Effector memory CD8-positive, alpha-beta T cell (primary cell): ENCODE results near the gene MCTS1.

ENCODE experiments used
- ATAC-seq: fragments of 150-1000 bp; cut with Tn5 transposase; replicated peaks from 2 replicates; pipeline ENCODE4 v1.10.0; 2021; ENCODE audit warnings: mild to moderate bottlenecking, moderate library complexity
- DNase-seq, 3 experiments: peaks; one replicate each; pipeline ENCODE4 v3.0.0; 2021
- H3K27ac Mint-ChIP-seq, 2 donors: one replicate each; pipeline ENCODE4 v1.8.0; 2022; ENCODE audit warnings: mild to moderate bottlenecking in 2 of 2, mixed read lengths in 2 of 2, moderate library complexity in 2 of 2
- H3K27me3 Mint-ChIP-seq, 2 donors: one replicate each; pipeline ENCODE4 v1.8.0; 2022; ENCODE audit warnings: mixed read lengths in 2 of 2
- H3K36me3 Mint-ChIP-seq: one replicate; pipeline ENCODE4 v1.8.0; 2022; ENCODE audit warnings: mild to moderate bottlenecking, moderate library complexity, mixed read lengths; ENCODE audit not compliant: insufficient read depth
- H3K4me1 Mint-ChIP-seq, 2 donors: one replicate each; pipeline ENCODE4 v1.8.0; 2022; ENCODE audit warnings: low read depth in 2 of 2, mixed read lengths in 2 of 2
- H3K4me3 Mint-ChIP-seq, 2 donors: one replicate each; pipeline ENCODE4 v1.8.0; 2022; ENCODE audit warnings: mild to moderate bottlenecking in 2 of 2, mixed read lengths in 2 of 2, moderate library complexity in 2 of 2
- H3K9me3 Mint-ChIP-seq, 2 donors: one replicate each; pipeline ENCODE4 v1.8.0; 2022; ENCODE audit warnings: mixed read lengths in 2 of 2

The MCTS1 gene

DNA sequence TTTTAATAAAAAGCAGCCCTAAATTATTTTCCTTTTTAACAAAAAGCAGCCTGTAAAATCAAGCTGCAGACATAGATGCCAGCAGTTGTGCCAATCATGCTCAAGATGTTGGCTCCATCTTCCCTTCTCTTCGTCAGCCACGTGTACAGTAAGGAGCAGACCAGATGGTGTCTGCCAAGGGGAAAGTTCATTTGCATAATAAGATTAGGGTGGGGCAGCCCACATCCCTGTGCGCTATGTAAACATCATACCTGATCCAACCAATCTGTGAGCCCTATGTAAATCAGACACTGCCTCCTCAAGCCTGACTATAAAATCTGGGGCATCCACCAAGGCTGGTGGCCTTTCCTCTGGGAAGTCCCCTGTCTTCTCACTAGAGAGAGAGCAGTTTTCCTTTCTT is 49.1 kb downstream of the MCTS1 start:
- H3K9me3 Mint-ChIP-seq, result no peaks in the 10 kb centered on the region
- H3K36me3 Mint-ChIP-seq, result no peaks in the 10 kb centered on the region
- ATAC-seq (no peak), DNase-seq (no peak)
- H3K27ac Mint-ChIP-seq, result no peak overlapping the region
- H3K4me1 Mint-ChIP-seq, result no peaks in the 10 kb centered on the region
- no peaks in the 10 kb centered on the region for H3K27me3 Mint-ChIP-seq
- H3K4me3 Mint-ChIP-seq, result no peak overlapping the region

DNA sequence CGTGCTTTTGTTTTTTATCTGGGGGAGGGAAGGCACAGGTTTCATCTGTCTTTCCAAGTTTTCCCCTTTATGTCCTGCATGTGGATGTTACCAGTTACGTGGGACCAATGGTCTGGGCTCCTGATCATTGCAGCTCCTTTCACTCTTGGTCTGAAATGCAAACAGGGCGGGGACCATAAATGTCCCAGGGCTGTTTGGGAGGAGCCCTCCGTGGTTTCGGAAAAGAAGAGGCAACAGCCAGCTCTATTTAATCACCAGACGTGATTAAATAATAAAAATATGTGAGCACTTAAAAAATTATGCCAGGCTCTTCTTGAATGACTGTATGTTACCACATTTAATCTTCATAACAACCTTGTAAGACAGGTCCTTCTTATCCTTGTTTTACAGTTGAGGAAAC is 56.7 kb downstream of the MCTS1 start:
- H3K27ac Mint-ChIP-seq, result no peak overlapping the region
- peaks cover 0 to 2% of the 10 kb centered on the region in 2 donors for H3K4me1 Mint-ChIP-seq
- H3K36me3 Mint-ChIP-seq, result no peaks in the 10 kb centered on the region
- H3K9me3 Mint-ChIP-seq, result no peaks in the 10 kb centered on the region
- DNase-seq (no peak), ATAC-seq (no peak)
- H3K4me3 Mint-ChIP-seq, result no peak overlapping the region
- no peaks in the 10 kb centered on the region for H3K27me3 Mint-ChIP-seq
